ENCODE data around the gene SNX6. TPM values are rescaled to one million over a fixed set of nuclear protein-coding genes. Genes with fewer than 3 reads are reported as not detected.
"Not testable (repeated sequence)": the region's sequence is repeated elsewhere in the genome, so short reads cannot be mapped to it uniquely, and the experiment has no call there.

Gene SNX6
- total and polyA plus RNA-seq, 5 donors, result 22.9 to 53.4 (median 47.2) TPM

GRCh38 chr14:34634360-34634771 lies 4.4 kb upstream of the SNX6 start:
- intact Hi-C loops (cut with DNase I); H3K4me1 ChIP-seq (ENCODE audit: control insufficient read depth, insufficient read depth, low read length); DNase-seq; H3K4me3 ChIP-seq (ENCODE audit: low read length); ATAC-seq; H3K27me3 ChIP-seq (ENCODE audit: control insufficient read depth, insufficient read depth); H3K27ac ChIP-seq (ENCODE audit: low read length); H3K9me3 ChIP-seq (ENCODE audit: control insufficient read depth, low read length): not testable (repeated sequence)
- WGBS, result 78% methylated on average over 9 of the region's 9 CpGs

GRCh38 chr14:34633742-34634141 lies 3.8 kb upstream of the SNX6 start:
- no peak for ATAC-seq
- Histone ChIP-seq H3K4me1 (ENCODE audit: control insufficient read depth, insufficient read depth, low read length) (no peaks in the 10 kb centered on the region), H3K27ac (ENCODE audit: low read length) (no peak overlapping the region), H3K4me3 (ENCODE audit: low read length) (no peak overlapping the region), H3K9me3 (ENCODE audit: control insufficient read depth, low read length) (no peaks in the 10 kb centered on the region), H3K27me3 (ENCODE audit: control insufficient read depth, insufficient read depth) (no peaks in the 10 kb centered on the region)
- WGBS, result 57% methylated on average over 1 of the region's 1 CpG
- no peak for DNase-seq
- intact Hi-C loops (cut with DNase I), result no loop called here

GRCh38 chr14:34632411-34632978 lies 2.5 kb upstream of the SNX6 start:
- no peak overlapping the region for H3K4me3 ChIP-seq (ENCODE audit: low read length)
- DNase-seq (no peak), ATAC-seq (no peak)
- WGBS, result 97% methylated on average over 5 of the region's 5 CpGs
- no peak overlapping the region for H3K27ac ChIP-seq (ENCODE audit: low read length)
- no peaks in the 10 kb centered on the region for H3K4me1 ChIP-seq (ENCODE audit: control insufficient read depth, insufficient read depth, low read length)
- intact Hi-C loops (cut with DNase I), result no loop called here
- no peaks in the 10 kb centered on the region for H3K9me3 ChIP-seq (ENCODE audit: control insufficient read depth, low read length)
- H3K27me3 ChIP-seq (ENCODE audit: control insufficient read depth, insufficient read depth), result no peaks in the 10 kb centered on the region

- H3K27me3 ChIP-seq (ENCODE audit: control insufficient read depth, insufficient read depth), result no peaks in the 10 kb centered on the region
- intact Hi-C loops (cut with DNase I), result no loop called here
- DNase-seq (no peak), ATAC-seq (no peak)
- H3K27ac ChIP-seq (ENCODE audit: low read length), result peak overlapping the region; percentile 82
- no peaks in the 10 kb centered on the region for H3K4me1 ChIP-seq (ENCODE audit: control insufficient read depth, insufficient read depth, low read length)
- WGBS, result under 1% methylated on average over 13 of the region's 13 CpGs
- H3K9me3 ChIP-seq (ENCODE audit: control insufficient read depth, low read length), result no peaks in the 10 kb centered on the region
- H3K4me3 ChIP-seq (ENCODE audit: low read length), result peak overlapping the region; percentile 78
Measured at GRCh38 chr14:34629344-34629656, 648 bp downstream of the SNX6 start.

GRCh38 chr14:34628681-34629135 lies 1.2 kb downstream of the SNX6 start:
- no peak for DNase-seq
- 12% methylated on average over 5 of the region's 5 CpGs for WGBS
- H3K27me3 ChIP-seq (ENCODE audit: control insufficient read depth, insufficient read depth), result no peaks in the 10 kb centered on the region
- peak; percentile 35 to 52 for ATAC-seq
- H3K27ac ChIP-seq (ENCODE audit: low read length), result no peak overlapping the region
- intact Hi-C loops (cut with DNase I), result no loop called here
- peak overlapping the region; percentile 78 for H3K4me3 ChIP-seq (ENCODE audit: low read length)
- H3K4me1 ChIP-seq (ENCODE audit: control insufficient read depth, insufficient read depth, low read length), result no peaks in the 10 kb centered on the region
- no peaks in the 10 kb centered on the region for H3K9me3 ChIP-seq (ENCODE audit: control insufficient read depth, low read length)

GRCh38 chr14:34623506-34623905 lies 6.4 kb downstream of the SNX6 start:
- ATAC-seq (peak in 1 of 2 donors; percentile 20), DNase-seq (no peak)
- intact Hi-C loops (cut with DNase I), result no loop called here
- no peaks in the 10 kb centered on the region for H3K27me3 ChIP-seq (ENCODE audit: control insufficient read depth, insufficient read depth)
- H3K4me3 ChIP-seq (ENCODE audit: low read length), result no peak overlapping the region
- H3K4me1 ChIP-seq (ENCODE audit: control insufficient read depth, insufficient read depth, low read length), result peaks cover 2% of the 10 kb centered on the region
- no peak overlapping the region for H3K27ac ChIP-seq (ENCODE audit: low read length)
- 64% methylated on average over 3 of the region's 3 CpGs for WGBS
- H3K9me3 ChIP-seq (ENCODE audit: control insufficient read depth, low read length), result no peaks in the 10 kb centered on the region

- intact Hi-C loops (cut with DNase I), result no loop called here
- 85% methylated on average over 3 of the region's 3 CpGs for WGBS
Measured at GRCh38 chr14:34620839-34621238, 9.1 kb downstream of the SNX6 start.

GRCh38 chr14:34620115-34620514 lies 9.8 kb downstream of the SNX6 start:
- DNase-seq (no peak), ATAC-seq (no peak)
- no peak overlapping the region for H3K27ac ChIP-seq (ENCODE audit: low read length)
- H3K27me3 ChIP-seq (ENCODE audit: control insufficient read depth, insufficient read depth), result no peaks in the 10 kb centered on the region
- H3K4me1 ChIP-seq (ENCODE audit: control insufficient read depth, insufficient read depth, low read length), result peaks cover 2% of the 10 kb centered on the region
- intact Hi-C loops (cut with DNase I), result no loop called here
- 96% methylated on average over 2 of the region's 2 CpGs for WGBS
- H3K9me3 ChIP-seq (ENCODE audit: control insufficient read depth, low read length), result no peaks in the 10 kb centered on the region
- no peak overlapping the region for H3K4me3 ChIP-seq (ENCODE audit: low read length)

More at GRCh38 chr14:34620839-34621238, 9.1 kb downstream of the SNX6 start:
- Histone ChIP-seq H3K27ac (ENCODE audit: low read length) (no peak overlapping the region), H3K9me3 (ENCODE audit: control insufficient read depth, low read length) (no peaks in the 10 kb centered on the region), H3K27me3 (ENCODE audit: control insufficient read depth, insufficient read depth) (no peaks in the 10 kb centered on the region), H3K4me3 (ENCODE audit: low read length) (no peak overlapping the region), H3K4me1 (ENCODE audit: control insufficient read depth, insufficient read depth, low read length) (peaks cover 2% of the 10 kb centered on the region)
- ATAC-seq (no peak), DNase-seq (no peak)

GRCh38 chr14:34619471-34619870 lies 10.5 kb downstream of the SNX6 start:
- H3K27me3 ChIP-seq (ENCODE audit: control insufficient read depth, insufficient read depth), result no peaks in the 10 kb centered on the region
- no peak overlapping the region for H3K27ac ChIP-seq (ENCODE audit: low read length)
- ATAC-seq (peak; percentile 25 to 34), DNase-seq (no peak)
- no peak overlapping the region for H3K4me3 ChIP-seq (ENCODE audit: low read length)
- intact Hi-C loops (cut with DNase I), result no loop called here
- H3K4me1 ChIP-seq (ENCODE audit: control insufficient read depth, insufficient read depth, low read length), result peaks cover 2% of the 10 kb centered on the region
- H3K9me3 ChIP-seq (ENCODE audit: control insufficient read depth, low read length), result no peaks in the 10 kb centered on the region
- WGBS, result 81% methylated on average over 3 of the region's 3 CpGs

- ATAC-seq, result no peak
- Histone ChIP-seq H3K27ac (ENCODE audit: low read length) (no peak overlapping the region), H3K9me3 (ENCODE audit: control insufficient read depth, low read length) (no peaks in the 10 kb centered on the region), H3K4me3 (ENCODE audit: low read length) (no peak overlapping the region), H3K4me1 (ENCODE audit: control insufficient read depth, insufficient read depth, low read length) (peaks cover 2% of the 10 kb centered on the region), H3K27me3 (ENCODE audit: control insufficient read depth, insufficient read depth) (no peaks in the 10 kb centered on the region)
- intact Hi-C loops (cut with DNase I), result no loop called here
- no peak for DNase-seq
- WGBS, result 96% methylated on average over 6 of the region's 6 CpGs
Measured at GRCh38 chr14:34616360-34616759, 13.6 kb downstream of the SNX6 start.

GRCh38 chr14:34615507-34615906 lies 14.4 kb downstream of the SNX6 start:
- no peak for ATAC-seq

GRCh38 chr14:34614638-34615037 lies 15.3 kb downstream of the SNX6 start:
- 97% methylated on average over 4 of the region's 4 CpGs for WGBS
- intact Hi-C loops (cut with DNase I), result no loop called here

More at GRCh38 chr14:34615507-34615906, 14.4 kb downstream of the SNX6 start:
- 96% methylated on average over 6 of the region's 6 CpGs for WGBS
- peaks cover 2% of the 10 kb centered on the region for H3K4me1 ChIP-seq (ENCODE audit: control insufficient read depth, insufficient read depth, low read length)
- no peak for DNase-seq
- H3K27ac ChIP-seq (ENCODE audit: low read length), result no peak overlapping the region
- H3K27me3 ChIP-seq (ENCODE audit: control insufficient read depth, insufficient read depth), result no peaks in the 10 kb centered on the region
- no peaks in the 10 kb centered on the region for H3K9me3 ChIP-seq (ENCODE audit: control insufficient read depth, low read length)
- intact Hi-C loops (cut with DNase I), result no loop called here
- no peak overlapping the region for H3K4me3 ChIP-seq (ENCODE audit: low read length)

More at GRCh38 chr14:34614638-34615037, 15.3 kb downstream of the SNX6 start:
- Histone ChIP-seq H3K4me3 (ENCODE audit: low read length) (no peak overlapping the region), H3K4me1 (ENCODE audit: control insufficient read depth, insufficient read depth, low read length) (no peaks in the 10 kb centered on the region), H3K27me3 (ENCODE audit: control insufficient read depth, insufficient read depth) (no peaks in the 10 kb centered on the region), H3K9me3 (ENCODE audit: control insufficient read depth, low read length) (no peaks in the 10 kb centered on the region), H3K27ac (ENCODE audit: low read length) (no peak overlapping the region)
- DNase-seq (no peak), ATAC-seq (no peak)
